ENCODE data around the gene MAPKBP1.

GRCh38 chr15:41825145-41825544 is 50.9 kb downstream of the MAPKBP1 start:
- TF ChIP-seq CTCF (conservative IDR thresholded peaks at IDR 0.05; ENCODE audit: low read depth, low read length): no peak
- TF ChIP-seq EZH2 (IDR thresholded peaks at IDR 0.05; ENCODE audit: borderline replicate concordance, low read depth, low read length, poor library complexity, severe bottlenecking): no peak

Data from A673 (cell line).